ENCODE data around the gene ARID3A.
A peak's percentile ranks its signal among the peaks of the same experiment; 100 is the strongest.

The ARID3A gene

DNA sequence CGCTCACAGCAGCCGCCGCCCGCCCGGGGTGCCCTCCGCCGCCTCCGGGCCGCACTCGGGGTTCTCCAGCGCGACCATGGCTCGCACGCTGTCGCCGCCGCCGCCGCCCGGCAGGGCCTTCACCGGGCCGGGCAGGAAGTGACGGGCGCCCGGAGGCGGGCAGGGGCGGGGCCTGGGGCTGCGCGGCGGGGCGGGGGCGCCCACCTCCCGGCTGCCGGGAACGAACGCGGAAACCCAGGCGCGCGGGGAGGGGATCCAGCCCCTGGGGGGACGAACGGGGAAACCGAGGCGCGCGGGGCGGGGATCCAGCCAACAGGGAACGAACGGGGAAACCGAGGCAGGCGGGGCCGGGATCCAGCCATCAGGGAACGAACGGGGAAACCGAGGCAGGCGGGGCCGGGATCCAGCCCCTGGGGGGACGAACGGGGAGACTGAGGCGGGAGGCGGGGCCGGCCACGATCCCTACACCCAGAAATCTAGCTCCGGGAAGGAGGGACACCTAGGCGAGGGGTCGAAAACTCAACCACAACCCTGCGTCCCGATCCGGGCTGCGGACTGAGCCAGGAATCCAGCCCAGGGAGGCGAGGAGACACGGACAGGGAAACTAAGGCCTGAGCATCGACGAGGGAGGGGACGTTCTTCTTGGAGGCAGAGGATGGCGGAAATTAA, 12.6 kb upstream of the ARID3A start, which contains the start of gene R3HDM4:
TSS of gene R3HDM4 (minus strand) at position 140 of the 669 bp plus-strand sequence. CDS start at position 78, 62 bp downstream.
- DNase-seq: no peak

DNA sequence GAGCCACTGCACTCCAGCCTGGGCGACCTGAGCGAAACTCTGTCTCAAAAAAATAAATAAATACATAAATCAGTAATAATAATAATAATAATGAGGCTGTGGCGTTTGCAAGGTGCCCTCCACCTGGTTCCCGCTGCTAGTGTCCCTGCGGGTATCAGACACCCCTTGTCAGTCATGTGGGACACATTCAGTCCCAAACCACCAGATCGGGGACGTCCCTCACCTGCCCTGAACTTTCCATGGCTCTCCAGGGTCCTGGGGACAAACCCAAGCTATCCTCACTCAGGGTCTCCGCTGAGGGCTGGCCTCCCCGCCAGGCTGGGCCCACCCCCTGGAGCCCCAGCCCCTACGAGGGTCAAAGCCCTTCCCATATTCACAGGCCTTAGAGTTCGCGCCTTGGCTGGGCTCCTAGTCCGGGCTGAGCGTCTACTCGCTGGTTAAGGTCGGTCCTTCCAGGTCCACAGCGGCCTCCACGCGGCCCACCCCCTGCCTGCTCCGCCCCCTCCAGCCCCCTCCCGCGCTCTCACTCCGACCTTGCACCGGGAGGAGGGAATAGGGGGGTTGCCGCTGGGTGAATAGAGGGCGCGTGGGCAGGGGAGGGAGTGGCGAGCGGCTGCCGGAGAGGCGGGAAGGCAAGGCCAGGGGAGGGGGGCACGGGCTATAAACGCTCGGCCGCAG, 9.1 kb upstream of the ARID3A start:
- no peak for DNase-seq

DNA sequence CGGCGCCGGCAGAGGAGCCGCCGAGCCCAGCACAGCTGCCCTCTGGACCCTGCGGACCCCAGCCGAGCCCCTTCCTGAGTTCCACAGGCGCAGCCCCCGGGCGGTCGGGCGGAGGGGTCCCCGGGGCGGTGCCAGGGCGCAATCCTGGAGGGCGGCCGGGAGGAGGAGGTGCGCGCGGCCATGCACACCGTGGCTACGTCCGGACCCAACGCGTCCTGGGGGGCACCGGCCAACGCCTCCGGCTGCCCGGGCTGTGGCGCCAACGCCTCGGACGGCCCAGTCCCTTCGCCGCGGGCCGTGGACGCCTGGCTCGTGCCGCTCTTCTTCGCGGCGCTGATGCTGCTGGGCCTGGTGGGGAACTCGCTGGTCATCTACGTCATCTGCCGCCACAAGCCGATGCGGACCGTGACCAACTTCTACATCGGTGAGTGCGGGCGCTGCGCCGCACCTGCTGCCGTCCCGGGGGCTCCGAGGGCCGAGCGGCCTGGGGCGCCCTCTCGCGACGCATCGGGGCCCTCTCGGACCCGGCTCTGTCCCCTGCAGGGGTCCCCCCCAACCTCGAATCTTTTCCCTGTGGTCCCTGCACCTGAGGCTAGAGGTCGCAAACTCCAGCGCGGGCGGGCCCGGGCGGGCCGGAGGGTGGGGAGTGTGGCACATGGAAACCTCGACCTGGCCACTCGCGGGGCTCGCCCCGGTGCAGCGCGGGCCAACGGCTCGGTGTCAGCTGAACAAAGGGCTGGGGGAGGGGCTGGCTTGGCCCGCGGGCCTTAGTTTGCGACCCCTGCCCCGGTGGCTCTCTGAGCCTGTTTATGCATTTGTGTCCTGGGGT, 8.3 kb upstream of the ARID3A start, which contains the start of gene KISS1R:
TSS of gene KISS1R (plus strand) at position 11 of the 829 bp plus-strand sequence. CDS start at position 181, 170 bp downstream.
- no peak for DNase-seq

DNA sequence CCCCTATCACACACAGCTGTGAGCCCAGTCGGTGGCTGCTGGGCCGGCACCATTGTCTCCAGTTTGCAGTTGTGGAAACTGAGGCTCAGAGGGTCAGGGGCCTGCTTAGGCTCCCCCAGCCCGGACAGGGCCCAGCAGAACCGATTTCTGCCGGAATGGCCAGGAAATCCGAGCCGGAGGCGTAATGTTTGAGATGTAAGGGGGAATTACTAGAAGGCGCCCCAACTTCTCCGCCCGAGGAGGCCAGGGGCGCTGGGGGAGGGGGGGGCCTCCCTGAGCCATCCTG, 7.7 kb upstream of the ARID3A start:
- no peak for DNase-seq

DNA sequence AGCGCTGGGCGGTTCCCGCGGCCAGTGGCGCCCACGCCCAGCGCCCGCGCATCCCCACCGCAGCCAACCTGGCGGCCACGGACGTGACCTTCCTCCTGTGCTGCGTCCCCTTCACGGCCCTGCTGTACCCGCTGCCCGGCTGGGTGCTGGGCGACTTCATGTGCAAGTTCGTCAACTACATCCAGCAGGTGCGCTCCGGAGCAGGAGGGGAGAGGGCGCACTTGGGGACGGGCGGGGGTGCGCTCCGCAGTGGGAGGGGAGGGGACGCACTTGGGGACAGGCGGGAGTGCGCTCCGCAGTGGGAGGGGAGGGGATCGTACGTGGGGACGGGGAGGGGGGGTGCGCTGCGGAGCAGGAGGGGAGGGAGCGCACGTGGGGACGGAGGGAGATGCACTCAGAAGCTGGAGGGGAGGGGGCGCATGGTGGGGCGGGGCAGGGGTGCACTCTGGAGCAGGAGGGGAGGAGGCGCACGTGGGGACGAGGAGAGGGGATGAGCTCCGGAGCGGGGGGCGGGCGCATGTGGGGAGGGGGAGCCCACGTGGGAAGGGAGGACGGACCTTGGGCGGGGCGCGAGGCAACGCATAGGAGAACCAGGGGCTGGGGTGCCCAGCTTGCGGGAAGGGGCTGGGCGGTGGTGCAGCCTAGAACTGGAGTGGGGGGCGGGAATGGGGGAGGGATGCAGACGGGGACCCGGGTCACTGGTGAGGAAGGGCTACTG, 7.2 kb upstream of the ARID3A start:
- no peak for DNase-seq

DNA sequence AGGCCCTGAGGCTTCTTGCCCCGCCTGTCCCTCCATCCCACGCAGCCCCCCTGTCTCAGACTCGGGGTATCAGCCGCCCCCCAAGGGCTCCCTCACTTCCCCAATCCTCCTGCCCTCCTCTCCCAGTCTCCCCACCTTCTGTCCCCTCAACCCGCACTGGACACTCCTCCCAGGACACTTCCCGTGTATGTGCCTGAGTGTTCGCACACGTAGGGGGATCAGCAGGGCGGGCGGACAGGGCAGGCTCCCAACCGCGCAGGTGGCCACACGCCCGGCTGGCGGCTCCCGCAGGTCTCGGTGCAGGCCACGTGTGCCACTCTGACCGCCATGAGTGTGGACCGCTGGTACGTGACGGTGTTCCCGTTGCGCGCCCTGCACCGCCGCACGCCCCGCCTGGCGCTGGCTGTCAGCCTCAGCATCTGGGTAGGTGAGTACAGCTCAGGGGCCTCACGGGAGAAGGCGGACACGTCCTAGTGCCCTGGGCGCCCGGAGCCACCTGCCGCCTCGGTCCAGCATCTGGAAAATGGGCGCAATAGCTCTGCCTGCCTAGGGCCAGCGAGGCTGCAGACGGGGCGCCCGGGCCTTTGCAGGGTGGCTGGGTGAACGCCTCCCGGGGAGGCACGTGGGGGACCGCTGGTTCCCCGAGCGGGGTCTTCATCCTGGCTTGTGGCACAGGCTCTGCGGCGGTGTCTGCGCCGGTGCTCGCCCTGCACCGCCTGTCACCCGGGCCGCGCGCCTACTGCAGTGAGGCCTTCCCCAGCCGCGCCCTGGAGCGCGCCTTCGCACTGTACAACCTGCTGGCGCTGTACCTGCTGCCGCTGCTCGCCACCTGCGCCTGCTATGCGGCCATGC, 6.4 kb upstream of the ARID3A start:
- DNase-seq: no peak

DNA sequence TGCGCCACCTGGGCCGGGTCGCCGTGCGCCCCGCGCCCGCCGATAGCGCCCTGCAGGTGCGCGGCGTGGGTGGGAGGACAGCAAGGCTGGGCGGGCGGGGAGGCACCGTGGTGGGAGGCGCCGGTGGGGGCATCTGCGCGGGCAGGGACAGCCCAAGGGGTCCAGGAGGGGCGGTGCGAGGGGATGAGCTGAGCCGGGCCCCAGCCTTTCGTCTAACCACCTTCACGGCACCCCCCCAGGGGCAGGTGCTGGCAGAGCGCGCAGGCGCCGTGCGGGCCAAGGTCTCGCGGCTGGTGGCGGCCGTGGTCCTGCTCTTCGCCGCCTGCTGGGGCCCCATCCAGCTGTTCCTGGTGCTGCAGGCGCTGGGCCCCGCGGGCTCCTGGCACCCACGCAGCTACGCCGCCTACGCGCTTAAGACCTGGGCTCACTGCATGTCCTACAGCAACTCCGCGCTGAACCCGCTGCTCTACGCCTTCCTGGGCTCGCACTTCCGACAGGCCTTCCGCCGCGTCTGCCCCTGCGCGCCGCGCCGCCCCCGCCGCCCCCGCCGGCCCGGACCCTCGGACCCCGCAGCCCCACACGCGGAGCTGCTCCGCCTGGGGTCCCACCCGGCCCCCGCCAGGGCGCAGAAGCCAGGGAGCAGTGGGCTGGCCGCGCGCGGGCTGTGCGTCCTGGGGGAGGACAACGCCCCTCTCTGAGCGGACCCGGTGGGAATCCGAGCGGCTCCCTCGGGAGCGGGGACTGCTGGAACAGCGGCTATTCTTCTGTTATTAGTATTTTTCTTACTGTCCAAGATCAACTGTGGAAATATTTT, 5.6 kb upstream of the ARID3A start:
- DNase-seq: no peak

DNA sequence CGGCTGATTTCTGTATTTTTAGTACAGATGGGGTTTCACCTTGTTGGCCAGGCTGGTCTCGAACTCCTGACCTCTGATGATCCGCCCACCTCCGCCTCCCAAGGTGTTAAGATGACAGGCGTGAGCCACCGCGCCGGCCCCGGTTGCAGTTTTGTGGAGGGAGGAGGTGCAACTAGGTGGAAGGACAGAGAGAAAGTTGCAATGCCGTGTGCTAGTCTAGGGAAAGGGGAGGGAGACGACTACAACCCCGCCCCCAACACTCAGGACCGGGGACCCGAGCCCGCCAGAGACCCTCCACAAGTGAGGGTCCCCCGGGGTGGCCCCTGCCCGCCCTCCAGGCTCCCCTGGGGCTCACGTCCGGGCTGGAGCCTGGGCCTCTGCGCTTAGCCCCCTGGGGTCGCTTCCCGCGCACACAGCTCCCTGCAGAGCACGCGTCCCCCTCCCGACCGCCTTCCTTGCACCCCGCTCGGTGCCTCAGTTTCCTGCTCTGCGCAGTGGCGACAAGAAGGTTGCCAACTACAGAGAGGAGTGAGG, 1.2 kb upstream of the ARID3A start:
- DNase-seq: no peak

DNA sequence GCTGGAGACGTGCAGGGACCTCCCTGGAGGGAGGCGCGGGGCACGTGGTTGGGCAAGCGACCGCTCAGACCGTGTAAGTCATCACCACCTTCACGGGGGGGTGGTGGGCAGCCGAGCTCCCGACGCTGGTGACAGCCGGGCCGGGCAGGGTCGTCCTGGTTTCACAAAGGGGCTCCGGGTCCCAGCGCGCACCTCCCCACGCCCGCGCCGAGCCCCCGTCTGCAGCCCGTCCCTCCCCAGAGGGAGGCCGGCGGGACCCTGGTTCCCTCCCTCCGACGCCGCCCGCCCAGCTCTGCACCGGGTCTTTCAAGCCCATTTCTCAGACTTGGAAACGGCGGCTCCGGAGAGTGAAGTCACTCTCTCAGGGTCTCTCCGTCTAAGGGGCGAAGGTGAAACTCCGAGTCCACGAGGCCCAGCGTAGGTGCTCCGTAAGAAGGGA, 729 bp upstream of the ARID3A start:
- peak; percentile 87 for DNase-seq

DNA sequence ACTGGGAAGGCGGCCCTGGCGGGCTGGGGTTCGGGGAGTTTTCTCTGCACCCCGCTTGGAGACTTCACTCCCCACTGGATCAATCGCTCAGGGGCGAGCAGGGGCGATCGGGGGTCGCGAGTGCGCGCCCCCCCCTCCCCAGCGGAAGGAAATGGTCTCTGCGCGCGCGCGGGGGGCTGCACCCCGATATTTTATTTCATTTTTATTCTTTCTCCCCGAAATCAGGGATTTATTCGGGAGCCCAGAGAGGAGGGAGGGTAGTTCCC, 421 bp downstream of the ARID3A start:
- DNase-seq: no peak

DNA sequence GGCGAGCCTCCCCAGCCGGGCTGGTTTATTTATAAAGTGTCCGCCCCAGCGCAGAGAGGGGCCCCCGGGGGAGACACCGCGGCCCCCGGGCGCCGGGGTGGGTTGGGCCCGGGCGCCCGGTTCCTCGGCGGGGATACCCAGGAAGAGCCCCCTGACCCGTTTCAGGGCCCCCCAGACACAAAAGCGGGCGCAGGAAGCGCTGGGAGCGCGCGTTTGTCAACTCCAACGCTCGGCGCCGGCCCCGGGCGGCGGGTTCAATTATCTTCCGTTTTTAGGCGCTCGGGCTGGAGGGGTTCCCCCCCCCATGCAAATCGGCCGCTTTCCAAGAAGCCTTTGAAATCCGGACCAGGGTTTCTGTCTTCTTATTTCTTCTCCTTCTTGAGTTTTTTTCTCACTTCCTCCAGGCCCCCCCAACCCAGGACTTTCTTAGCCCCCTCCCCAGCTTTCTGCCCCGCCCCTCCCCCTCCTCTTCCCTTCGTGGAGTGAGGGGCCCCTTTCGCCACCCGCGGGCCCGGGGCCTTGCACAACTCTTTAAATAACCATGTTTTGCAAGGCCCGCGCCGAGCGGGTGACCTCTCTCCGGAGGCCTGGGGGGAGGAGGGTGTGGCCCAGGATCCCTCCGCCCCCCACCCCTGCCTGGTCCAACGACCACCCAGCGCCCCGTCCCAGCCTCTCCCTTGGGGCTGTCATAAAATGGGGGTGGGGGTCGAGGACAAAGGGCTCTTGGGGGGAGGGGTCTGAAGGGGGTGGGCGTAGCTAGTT, 935 bp downstream of the ARID3A start:
- peak; percentile 80 for DNase-seq

DNA sequence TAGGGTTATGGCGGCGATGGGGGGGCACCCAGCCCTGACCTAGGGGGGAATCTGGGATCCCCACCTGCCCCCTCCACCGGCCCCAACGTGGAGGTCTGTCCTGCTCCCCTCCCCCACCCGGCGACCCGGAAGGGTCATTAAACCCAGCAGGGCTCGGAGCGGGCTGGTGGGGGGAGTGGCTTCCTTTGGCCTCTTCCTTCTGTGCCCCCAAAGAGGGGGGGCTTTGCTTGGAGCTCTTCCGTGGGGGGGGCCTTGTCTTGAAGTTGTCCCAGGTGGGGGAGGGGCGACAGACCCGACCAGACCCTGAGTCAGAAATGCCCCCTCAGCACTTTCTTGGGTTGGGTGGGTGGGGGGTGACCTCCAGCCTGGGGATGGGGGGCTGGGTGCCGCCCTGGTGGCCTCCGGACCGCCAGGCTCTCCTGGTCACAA, 1.5 kb downstream of the ARID3A start:
- no peak for DNase-seq

DNA sequence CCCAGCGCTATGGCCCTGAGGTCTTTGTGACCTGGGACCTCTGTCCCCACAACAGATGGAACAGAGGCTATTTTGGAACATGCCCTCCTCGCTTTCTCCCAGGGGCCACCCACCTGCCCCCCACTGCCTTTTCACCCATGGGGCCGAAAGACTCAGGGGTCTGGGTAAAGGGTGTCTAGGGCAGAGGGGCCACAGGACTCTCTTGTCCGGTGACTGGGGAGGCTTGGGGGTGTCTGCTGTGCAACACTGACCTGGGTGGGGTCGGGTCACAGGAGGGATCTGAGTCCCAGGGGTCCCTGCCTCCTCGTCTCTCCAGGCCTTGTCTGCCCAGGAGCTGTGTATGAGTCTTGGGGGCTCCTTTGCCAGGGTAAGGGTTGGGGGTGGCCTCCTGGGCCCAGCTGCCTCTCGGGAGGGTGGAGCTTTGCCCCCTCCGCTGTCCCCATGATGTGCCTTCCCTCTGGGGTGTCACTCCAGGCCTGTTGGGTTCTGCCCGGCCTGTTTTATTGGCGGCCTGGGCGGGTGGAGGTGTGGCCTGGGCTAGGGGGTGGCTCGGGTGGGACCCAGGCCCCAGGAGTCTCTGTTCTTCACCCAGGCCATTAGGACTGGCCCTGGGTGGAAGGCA, 2.1 kb downstream of the ARID3A start:
- no peak for DNase-seq

DNA sequence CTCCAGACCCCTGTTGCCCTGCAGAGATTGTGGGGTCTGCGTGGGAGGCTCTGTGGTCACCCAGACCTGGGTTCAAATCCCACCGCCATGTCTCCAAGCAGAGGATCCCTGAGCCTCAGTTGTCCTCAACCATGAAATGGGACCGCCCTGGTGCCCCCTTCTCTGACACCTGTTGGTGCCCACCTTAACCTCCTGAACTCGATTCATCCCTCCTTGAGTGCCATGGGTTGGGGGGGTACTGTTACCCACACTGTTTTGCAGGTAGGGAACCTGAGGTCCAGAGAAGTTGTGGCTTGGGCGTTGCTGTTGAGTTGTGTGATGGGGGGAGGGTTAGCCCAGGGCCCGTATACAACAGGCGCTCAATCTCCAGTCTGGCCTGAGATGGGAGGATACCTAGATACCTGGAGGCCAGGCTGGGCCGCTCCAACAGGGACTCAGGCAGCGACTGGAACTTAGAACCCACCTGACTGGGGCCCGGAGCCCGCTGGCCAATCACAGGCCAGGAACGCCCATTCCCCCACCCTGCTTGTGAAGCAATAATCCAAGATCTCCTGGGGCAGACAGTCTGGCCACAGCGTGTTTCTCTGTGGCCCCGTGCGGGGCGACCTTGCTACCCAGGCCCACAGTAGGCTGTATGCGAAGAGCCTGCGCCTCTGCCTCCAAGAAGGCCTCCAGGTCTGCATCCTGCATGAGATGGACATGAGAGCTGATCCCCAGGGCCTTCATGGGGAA, 2.8 kb downstream of the ARID3A start:
- DNase-seq: no peak

DNA sequence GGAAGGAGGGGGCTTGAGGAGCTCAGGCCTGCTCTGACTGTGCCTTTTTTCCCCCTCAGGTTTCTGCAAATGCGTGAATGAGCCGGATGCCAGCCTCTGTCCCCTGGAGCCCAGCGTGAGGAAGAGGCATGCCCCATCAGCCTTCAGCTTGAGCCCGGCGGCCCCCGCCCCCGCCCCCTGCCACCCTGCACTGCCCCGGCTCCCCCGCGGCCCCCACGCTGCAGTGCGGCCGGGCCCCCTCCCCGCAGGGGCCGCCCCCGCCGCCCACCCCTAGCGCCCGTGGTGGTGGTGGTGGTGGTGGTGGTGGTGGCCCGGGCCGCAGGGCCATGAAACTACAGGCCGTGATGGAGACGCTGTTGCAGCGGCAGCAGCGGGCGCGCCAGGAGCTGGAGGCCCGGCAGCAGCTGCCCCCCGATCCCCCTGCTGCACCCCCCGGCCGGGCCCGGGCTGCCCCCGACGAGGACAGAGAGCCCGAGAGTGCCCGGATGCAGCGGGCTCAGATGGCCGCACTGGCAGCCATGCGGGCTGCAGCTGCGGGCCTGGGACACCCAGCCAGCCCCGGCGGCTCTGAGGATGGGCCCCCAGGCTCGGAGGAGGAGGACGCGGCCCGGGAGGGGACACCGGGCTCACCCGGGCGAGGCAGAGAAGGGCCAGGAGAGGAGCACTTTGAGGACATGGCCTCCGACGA, 3.5 kb downstream of the ARID3A start:
- no peak for DNase-seq

DNA sequence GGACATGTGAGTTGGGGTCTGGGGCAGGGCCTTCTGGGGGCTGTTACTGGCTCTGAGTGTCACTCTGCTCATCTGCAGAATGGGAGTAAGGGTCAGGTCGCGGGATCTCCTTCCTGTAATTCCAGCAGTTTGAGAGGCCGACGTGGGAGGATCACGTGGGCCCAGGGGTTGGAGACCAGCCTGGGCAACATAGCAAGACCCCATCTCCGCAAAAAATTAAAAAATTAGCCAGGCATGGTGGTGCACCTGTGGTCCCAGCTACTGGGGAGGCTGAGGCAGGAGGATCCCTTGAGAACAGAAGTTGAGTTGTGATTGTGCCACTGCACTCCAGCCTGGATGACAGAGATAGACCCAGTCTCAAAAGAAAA, 4.0 kb downstream of the ARID3A start:
- DNase-seq: no peak

DNA sequence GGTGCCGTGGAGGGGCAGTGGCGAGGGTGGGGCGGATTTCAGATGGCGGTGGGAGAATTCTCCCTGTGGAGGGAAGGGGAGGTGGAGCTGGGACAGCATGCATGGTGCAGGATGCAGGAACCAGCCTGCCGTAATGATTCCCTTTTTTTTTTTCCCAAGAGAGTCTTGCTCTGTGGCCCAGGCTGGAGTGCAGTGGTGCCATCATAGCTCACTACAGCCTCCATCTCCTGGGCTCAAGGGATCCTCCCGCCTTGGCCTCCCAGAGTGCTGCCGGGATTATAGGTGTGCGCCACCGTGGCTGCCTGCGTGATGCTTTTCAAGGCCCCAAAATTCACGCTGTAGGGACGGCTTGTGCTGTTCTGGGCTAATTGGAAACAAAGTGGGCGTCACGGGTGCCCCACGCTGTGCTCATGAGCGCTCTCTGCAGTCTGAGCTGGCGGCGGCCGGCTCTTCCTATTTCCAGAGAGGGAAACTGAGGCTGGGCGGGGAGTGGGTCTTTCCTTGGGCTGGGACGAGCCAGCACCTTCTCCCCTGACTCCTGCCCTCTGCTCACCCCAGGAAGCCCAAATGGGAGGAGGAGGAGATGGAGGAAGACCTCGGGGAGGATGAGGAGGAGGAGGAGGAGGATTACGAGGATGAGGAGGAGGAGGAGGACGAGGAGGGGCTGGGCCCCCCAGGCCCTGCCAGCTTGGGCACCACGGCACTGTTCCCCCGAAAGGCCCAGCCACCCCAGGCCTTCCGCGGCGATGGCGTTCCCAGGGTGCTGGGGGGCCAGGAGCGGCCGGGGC, 6.2 kb downstream of the ARID3A start:
- no peak for DNase-seq

All from GF-D8 (cell line).